Non-pigmented ciliary epithelial cell (primary cell): ENCODE results near the gene MPZL1.
"Not testable (repeated sequence)": the region's sequence is repeated elsewhere in the genome, so short reads cannot be mapped to it uniquely, and the experiment has no call there.

Source experiments
- DNase-seq: peaks from one replicate; pipeline ENCODE4 v3.0.0-alpha.2; 2010; ENCODE audit warnings: low read depth

Gene MPZL1

DNA sequence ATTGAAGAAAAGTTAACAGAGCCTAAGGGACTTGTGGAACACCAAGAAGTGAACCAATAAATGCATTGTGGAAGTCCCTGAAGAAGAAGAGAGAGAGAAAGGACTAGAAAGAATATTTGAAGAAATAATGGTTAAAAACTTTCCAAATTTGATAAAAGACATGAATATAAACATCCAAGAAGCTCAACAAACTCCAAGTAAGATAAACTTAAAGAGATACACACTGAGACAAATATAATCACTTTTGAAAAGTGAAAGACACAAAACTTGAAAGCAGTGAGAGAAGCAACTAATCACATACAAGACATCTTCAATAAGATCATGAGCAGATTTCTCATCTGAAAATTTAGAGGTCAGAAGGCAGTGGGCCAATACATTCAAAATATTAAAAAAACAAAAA is 91.2 kb downstream of the MPZL1 start:
- DNase-seq: no peak

- DNase-seq: no peak
These were observed 93.9 kb downstream of the MPZL1 start for GRCh38 chr1:167815650-167816049.

GRCh38 chr1:167819849-167820683 is 98.3 kb downstream of the MPZL1 start:
- peak; percentile 85 for DNase-seq

DNA sequence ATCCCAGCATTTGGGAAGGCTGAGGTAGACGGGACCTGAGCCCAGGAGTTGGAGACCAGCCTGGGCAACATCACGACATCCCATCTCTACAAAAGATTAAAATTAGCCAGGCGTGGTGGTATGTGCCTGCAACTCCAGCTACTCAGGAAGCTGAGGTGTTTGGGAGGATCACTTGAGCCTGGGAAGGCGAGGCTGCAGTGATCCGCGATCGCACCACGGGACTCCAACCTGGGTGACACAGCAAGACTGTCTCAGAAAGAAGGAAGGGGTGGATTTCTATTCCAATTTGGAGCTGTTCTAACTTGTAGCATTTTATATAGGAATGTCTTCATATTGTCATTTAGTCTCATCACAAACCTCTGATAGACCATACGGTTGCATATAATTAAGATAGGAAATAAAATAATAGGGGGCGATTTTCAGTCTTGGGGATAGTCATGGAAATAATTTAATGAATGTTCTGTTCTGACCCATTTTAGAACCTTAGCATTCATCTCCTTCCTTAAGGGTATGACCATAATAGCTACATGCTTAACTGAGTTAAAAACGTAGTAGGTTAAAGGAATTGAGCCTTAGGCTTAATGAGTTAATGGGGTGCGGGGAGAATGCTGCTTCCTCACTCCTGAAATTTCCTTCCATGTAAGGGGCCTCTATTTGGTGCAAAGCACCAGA is 99.0 kb downstream of the MPZL1 start:
- no peak for DNase-seq

GRCh38 chr1:167821356-167821685 is 99.5 kb downstream of the MPZL1 start:
- DNase-seq: no peak

DNA sequence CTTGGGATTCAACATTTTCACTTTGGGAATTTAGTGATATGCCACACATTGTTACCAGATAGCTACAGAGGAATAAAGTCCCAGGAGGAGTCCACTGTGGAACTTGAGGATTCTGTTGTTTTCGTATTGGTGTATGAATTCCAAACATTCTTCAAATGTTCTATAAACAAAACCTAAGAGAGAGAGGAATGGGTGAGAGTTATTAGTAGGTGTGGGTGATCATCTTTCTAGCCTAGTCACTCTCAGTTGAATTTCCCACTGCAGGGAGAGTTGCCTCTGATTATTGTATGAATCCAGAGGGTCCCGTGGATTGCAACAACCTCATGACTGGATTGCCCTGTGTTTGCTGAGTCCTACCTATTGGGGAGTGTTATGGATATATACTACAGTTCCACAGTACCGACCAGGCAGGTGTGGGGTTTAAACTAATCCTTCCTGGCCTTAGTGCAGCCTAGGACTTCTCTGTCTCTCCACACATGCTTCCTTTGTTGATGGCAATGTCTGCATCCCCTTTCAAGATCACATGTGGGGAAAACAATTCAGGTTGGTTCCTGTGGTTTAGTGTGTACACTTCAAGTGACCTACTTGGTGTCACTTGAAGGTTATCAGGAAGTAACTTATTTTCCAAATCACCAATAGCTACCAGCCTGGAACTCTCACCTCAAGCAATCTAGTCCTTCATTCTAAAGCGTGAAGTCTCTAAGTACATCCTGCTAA is 100.3 kb downstream of the MPZL1 start:
- DNase-seq: peak; percentile 34

DNA sequence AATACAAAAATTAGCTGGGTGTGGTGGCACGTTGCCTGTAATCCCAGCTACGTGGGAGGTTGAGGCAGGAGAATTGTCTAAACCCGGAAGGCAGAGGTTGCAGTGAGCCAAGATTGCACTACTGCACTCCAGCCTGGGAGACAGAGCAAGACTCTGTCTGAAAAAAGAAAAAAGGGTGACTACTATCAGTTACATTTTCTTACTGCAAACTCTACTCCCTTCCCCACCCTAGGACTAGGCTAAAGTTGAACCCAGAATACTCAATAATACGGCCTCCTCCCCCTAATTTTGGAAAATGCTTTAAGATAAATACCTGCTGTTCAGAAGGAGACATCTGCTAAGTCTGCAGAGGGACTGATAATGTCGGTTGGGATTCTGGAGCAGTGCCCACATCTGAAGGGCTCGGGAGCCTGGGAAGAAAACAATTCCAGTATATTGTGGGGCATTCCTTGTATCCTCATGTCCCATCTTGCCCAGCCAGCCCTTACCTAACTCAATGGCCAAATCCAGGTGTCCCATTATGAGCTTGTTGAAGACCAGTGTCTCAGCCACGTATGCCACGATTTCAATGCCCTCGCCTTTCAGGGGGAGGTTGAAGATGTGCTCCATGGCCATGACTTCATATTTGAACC is 102.5 kb downstream of the MPZL1 start:
- no peak for DNase-seq

GRCh38 chr1:167825419-167826079 is 103.8 kb downstream of the MPZL1 start:
- DNase-seq: no peak

DNA sequence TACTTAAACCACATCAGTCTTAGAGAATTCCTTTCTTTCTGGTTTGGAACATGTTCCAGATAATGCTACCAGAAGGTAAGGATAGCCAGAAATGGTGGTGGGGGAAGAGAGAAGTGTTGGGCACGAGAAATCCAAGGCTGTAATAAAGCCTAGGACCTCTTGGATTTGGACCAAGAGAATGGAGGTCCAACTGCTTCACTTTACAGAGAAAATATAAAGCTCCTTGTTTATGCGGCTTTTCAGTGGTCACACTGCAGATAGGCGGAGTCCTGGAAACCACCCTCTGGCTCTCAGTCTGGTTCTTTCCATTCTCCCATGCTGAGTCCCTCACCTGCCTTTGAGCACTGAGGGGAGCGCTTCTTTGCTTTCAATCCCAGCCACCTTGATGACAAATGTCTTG is 104.3 kb downstream of the MPZL1 start:
- no peak for DNase-seq

GRCh38 chr1:167829868-167830267 is 108.1 kb downstream of the MPZL1 start:
- no peak for DNase-seq

GRCh38 chr1:167830668-167831067 is 108.9 kb downstream of the MPZL1 start:
- DNase-seq: not testable (repeated sequence)

DNA sequence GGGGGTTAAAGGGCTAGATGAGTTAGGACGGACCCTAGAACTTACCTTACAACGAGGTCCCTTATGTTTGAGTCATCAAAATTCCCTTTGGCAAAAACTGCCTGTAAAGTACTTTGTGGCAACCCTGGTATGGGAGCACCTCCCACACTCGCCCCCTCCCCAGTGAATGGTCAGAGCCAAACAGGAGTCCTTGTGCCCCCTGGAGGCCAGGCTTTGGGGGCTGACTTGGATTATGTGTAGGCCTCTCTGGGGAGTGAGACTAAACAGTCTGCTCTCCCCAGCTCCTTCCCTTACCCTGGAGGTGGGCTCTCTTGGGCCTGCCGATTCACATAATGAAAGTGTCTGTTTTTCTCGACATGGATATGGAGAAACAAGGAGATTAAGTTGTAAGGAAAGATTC is 110.9 kb downstream of the MPZL1 start:
- DNase-seq: no peak

DNA sequence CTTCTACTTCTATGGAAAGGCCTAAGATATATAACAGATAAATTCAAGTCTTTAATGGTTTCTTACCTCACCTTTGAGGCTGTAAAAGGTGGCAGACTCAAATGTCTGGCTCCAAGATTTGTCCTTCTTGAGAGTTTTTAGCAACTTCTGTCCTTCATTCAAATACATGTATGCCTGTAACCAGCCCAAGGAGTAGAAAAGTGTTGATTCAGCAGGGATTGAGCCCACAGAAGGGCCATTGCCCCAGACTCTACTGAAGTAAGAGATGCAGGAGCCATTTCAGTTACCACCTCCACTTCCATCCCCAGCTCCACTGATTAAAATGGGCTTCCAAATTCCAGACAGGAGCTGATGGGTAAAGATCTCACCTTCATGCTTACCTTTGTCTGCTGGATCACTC is 112.1 kb downstream of the MPZL1 start:
- no peak for DNase-seq

GRCh38 chr1:167836197-167836596 is 114.4 kb downstream of the MPZL1 start:
- no peak for DNase-seq

GRCh38 chr1:167837326-167837725 is 115.5 kb downstream of the MPZL1 start:
- no peak for DNase-seq

GRCh38 chr1:167839009-167839408 is 117.2 kb downstream of the MPZL1 start:
- no peak for DNase-seq
